Erythroblast (primary cell): ENCODE results near the gene SH3D19.

Source experiments
- GATA1 ChIP-seq: IDR thresholded peaks from 2 replicates; pipeline ENCODE4 v1.6.1; 2011; ENCODE audit warnings: low read depth, mild to moderate bottlenecking, control low read depth, low read length, moderate library complexity
- POLR2A ChIP-seq: IDR thresholded peaks from 2 replicates; pipeline ENCODE4 v1.6.1; 2011; ENCODE audit warnings: mild to moderate bottlenecking, low read length

DNA sequence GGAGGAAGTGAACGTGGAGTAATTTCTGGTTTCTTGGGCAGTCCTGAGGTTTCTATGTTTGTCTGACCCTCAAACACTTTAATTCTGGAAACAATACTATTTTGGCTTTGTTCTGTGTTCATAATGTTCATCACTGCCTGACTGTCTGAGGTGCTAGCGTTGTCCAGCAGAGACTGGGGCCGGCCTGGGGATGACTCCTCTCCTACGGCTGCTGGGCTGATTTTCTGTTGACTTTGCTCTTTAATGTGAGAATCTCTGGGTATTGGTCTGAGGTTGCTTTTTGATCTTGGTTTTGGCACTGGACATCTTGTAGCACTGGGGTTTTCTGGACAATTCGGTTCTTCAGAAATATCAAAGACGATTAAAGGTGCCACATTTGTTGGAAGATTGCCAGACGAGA lies 150.2 kb downstream of the SH3D19 start:
- TF ChIP-seq POLR2A: no peak
- no peak for TF ChIP-seq GATA1
